HEK293T (cell line): ENCODE results near the gene MSANTD7.
"Not testable (repeated sequence)": the region's sequence is repeated elsewhere in the genome, so short reads cannot be mapped to it uniquely, and the experiment has no call there.

Experiments
- CTCF ChIA-PET: fragments of 350-600 bp; formaldehyde crosslinking; extraction: SDS; loops from one replicate; lab custom pipeline; 2021; ENCODE audit warnings: antibody characterized with exemption, inconsistent platforms; lab: Yijun Ruan, JAX
- POLR2A ChIA-PET: fragments of 350-600 bp; formaldehyde crosslinking; extraction: SDS; loops from one replicate; lab custom pipeline; 2020; ENCODE audit warnings: antibody characterized with exemption, inconsistent platforms; lab: Yijun Ruan, JAX
- DNase-seq: peaks from one replicate; pipeline ENCODE4 v3.0.0; 2012; ENCODE audit warnings: mixed read lengths; ENCODE audit errors: extremely low spot score
- ARNT ChIP-seq: fragments of 450-650 bp; IDR thresholded peaks from 2 replicates; pipeline ENCODE4 v1.6.1; 2017; ENCODE audit warnings: mild to moderate bottlenecking
- BHLHE40 ChIP-seq: fragments of 450-650 bp; IDR thresholded peaks from 2 replicates; pipeline ENCODE4 v1.6.1; 2016; ENCODE audit warnings: mild to moderate bottlenecking, moderate library complexity, borderline replicate concordance
- CTBP1 ChIP-seq: fragments of 450-650 bp; IDR thresholded peaks from 2 replicates; pipeline ENCODE4 v1.6.1; 2016; ENCODE audit warnings: borderline replicate concordance
- ELF4 ChIP-seq: fragments of 450-650 bp; IDR thresholded peaks from 2 replicates; pipeline ENCODE4 v1.6.1; 2017; ENCODE audit warnings: antibody characterized with exemption
- FOXA1 ChIP-seq: fragments of 450-650 bp; IDR thresholded peaks from 2 replicates; pipeline ENCODE4 v1.6.1; 2016; ENCODE audit warnings: mild to moderate bottlenecking
- FOXK2 ChIP-seq: fragments of 450-650 bp; IDR thresholded peaks from 2 replicates; pipeline ENCODE4 v1.6.1; 2016; ENCODE audit warnings: mild to moderate bottlenecking
- FOXM1 ChIP-seq: fragments of 450-650 bp; IDR thresholded peaks from 2 replicates; pipeline ENCODE4 v1.6.1; 2017; ENCODE audit warnings: mild to moderate bottlenecking, borderline replicate concordance
- HDGF ChIP-seq: fragments of 450-650 bp; IDR thresholded peaks from 2 replicates; pipeline ENCODE4 v1.6.1; 2017; ENCODE audit warnings: antibody characterized with exemption, borderline replicate concordance
- L3MBTL2 ChIP-seq: fragments of 450-650 bp; conservative IDR thresholded peaks from 2 replicates; pipeline ENCODE4 v1.6.1; 2016; ENCODE audit warnings: mild to moderate bottlenecking
- LEF1 ChIP-seq: fragments of 450-650 bp; IDR thresholded peaks from 2 replicates; pipeline ENCODE4 v1.6.1; 2017; ENCODE audit warnings: mild to moderate bottlenecking, borderline replicate concordance
- NFRKB ChIP-seq: fragments of 450-650 bp; IDR thresholded peaks from 2 replicates; pipeline ENCODE4 v1.6.1; 2016; ENCODE audit warnings: mild to moderate bottlenecking, moderate library complexity
- PKNOX1 ChIP-seq: fragments of 450-650 bp; IDR thresholded peaks from 2 replicates; pipeline ENCODE4 v1.6.1; 2016
- SP1 ChIP-seq: fragments of 450-650 bp; IDR thresholded peaks from 2 replicates; pipeline ENCODE4 v1.6.1; 2017
- SUZ12 ChIP-seq: fragments of 450-650 bp; IDR thresholded peaks from 2 replicates; pipeline ENCODE4 v1.6.1; 2016; ENCODE audit warnings: mild to moderate bottlenecking
- TARDBP ChIP-seq: fragments of 450-650 bp; IDR thresholded peaks from 2 replicates; pipeline ENCODE4 v1.6.1; 2016
- ZNF384 ChIP-seq: fragments of 450-650 bp; IDR thresholded peaks from 2 replicates; pipeline ENCODE4 v1.6.1; 2016

Gene MSANTD7

GRCh38 chr10:14855453-14855852 is 17.3 kb downstream of the MSANTD7 start:
- no peak for DNase-seq
- POLR2A ChIA-PET = no interaction called here
- no peak for TF ChIP-seq CTBP1
- TF ChIP-seq SUZ12 = no peak
- CTCF ChIA-PET = no interaction called here

GRCh38 chr10:14858338-14858960 is 20.3 kb downstream of the MSANTD7 start:
- TF ChIP-seq CTBP1 = no peak
- TF ChIP-seq FOXA1 = no peak
- no peak for TF ChIP-seq NFRKB
- TF ChIP-seq HDGF = no peak
- TF ChIP-seq ZNF384 = no peak
- TF ChIP-seq TARDBP = no peak
- TF ChIP-seq ELF4 = no peak
- no peak for TF ChIP-seq BHLHE40
- TF ChIP-seq PKNOX1 = no peak
- TF ChIP-seq FOXK2 = no peak
- TF ChIP-seq SUZ12 = no peak
- no peak for TF ChIP-seq FOXM1
- no peak for TF ChIP-seq SP1
- TF ChIP-seq ARNT = no peak
- no peak for TF ChIP-seq L3MBTL2
- no peak for TF ChIP-seq LEF1
- CTCF ChIA-PET = no interaction called here
- POLR2A ChIA-PET = interaction anchor here (1.5 kb wide), 1 partner anchor 20 kb away, joined by 6 read pairs; the partner anchor contains the start of gene SUV39H2
- DNase-seq = no peak

- TF ChIP-seq FOXA1 (no peak), SUZ12 (no peak), BHLHE40 (no peak), FOXK2 (no peak), HDGF (no peak), LEF1 (no peak), TARDBP (no peak), FOXM1 (no peak), L3MBTL2 (no peak), SP1 (no peak), ARNT (no peak), ELF4 (no peak), ZNF384 (no peak), CTBP1 (no peak), NFRKB (no peak), PKNOX1 (no peak)
- ChIA-PET CTCF (no interaction called here), POLR2A (interaction anchor here (0.7 to 1.5 kb wide), 3 partner anchors 11 to 31 kb away, joined by 3 to 6 read pairs (median 3); partner anchors contain the start of gene SUV39H2)
- no peak for DNase-seq
Observed at GRCh38 chr10:14859043-14859442, 20.9 kb downstream of the MSANTD7 start.

GRCh38 chr10:14859775-14860174 is 21.7 kb downstream of the MSANTD7 start:
- no peak for TF ChIP-seq LEF1
- TF ChIP-seq ELF4 = no peak
- TF ChIP-seq FOXK2 = no peak
- no peak for TF ChIP-seq PKNOX1
- TF ChIP-seq CTBP1 = no peak
- TF ChIP-seq TARDBP = no peak
- ChIA-PET CTCF (no interaction called here), POLR2A (interaction anchor here (0.7 to 1.3 kb wide), 2 partner anchors 10 to 30 kb away, joined by 3 read pairs; no protein-coding TSS in a partner anchor)
- no peak for DNase-seq

- TF ChIP-seq SUZ12 (no peak), ELF4 (no peak), ARNT (no peak), NFRKB (no peak), ZNF384 (no peak), FOXA1 (no peak), PKNOX1 (no peak), BHLHE40 (no peak), HDGF (no peak), L3MBTL2 (no peak), SP1 (no peak), LEF1 (no peak), FOXK2 (no peak), FOXM1 (no peak)
- ChIA-PET CTCF (no interaction called here), POLR2A (interaction anchor here (0.6 to 1.7 kb wide), 2 partner anchors 18 to 34 kb away, joined by 3 read pairs; partner anchors contain the start of gene SUV39H2)
- DNase-seq = no peak
Observed at GRCh38 chr10:14860791-14861190, 22.7 kb downstream of the MSANTD7 start.

GRCh38 chr10:14864466-14864865 is 26.4 kb downstream of the MSANTD7 start:
- CTCF ChIA-PET, POLR2A ChIA-PET, DNase-seq: not testable (repeated sequence)

- POLR2A ChIA-PET, DNase-seq, CTCF ChIA-PET: not testable (repeated sequence)
Observed at GRCh38 chr10:14864871-14865270, 26.8 kb downstream of the MSANTD7 start.
